ENCODE results near the gene MYO16.

Gene MYO16

GRCh38 chr13:108734676-108735075, 105.3 kb downstream of the MYO16 start:
- no peak for DNase-seq
- Histone ChIP-seq H3K18ac (ENCODE audit: low read depth in 1 of 2, low read length in 2 of 2) (no peak overlapping the region), H2BK15ac (ENCODE audit: low read depth, poor library complexity, severe bottlenecking) (no peak overlapping the region), H2AK5ac (ENCODE audit: low read length, severe bottlenecking) (no peak overlapping the region), H3K9me3 (ENCODE audit: control insufficient read depth, low read length) (no peaks in the 10 kb centered on the region), H2BK5ac (ENCODE audit: low read depth, low read length, poor library complexity, severe bottlenecking) (no peak overlapping the region), H3K4ac (ENCODE audit: low read depth in 1 of 2, low read length in 2 of 2) (no peak overlapping the region), H2BK120ac (ENCODE audit: low read depth, low read length) (no peak overlapping the region), H3K14ac (ENCODE audit: low read length in 2 of 2) (no peak overlapping the region), H3K9ac (ENCODE audit: low read length) (no peak overlapping the region), H3K36me3 (ENCODE audit: control insufficient read depth in 1 of 2, insufficient read depth in 2 of 2, low read depth in 1 of 2, low read length in 2 of 2) (no peaks in the 10 kb centered on the region), H4K91ac (ENCODE audit: low read length) (no peak overlapping the region), H4K8ac (ENCODE audit: low read length) (no peak overlapping the region), H2BK12ac (ENCODE audit: low read length in 2 of 2) (no peak overlapping the region), H3K27ac (ENCODE audit: low read length, poor library complexity, severe bottlenecking) (no peak overlapping the region), H3K4me3 (ENCODE audit: insufficient read depth in 1 of 2, low read depth in 1 of 2, low read length in 2 of 2) (no peak overlapping the region), H3K23ac (ENCODE audit: low read length in 2 of 2) (no peak overlapping the region), H3K27me3 (ENCODE audit: control insufficient read depth in 1 of 2, insufficient read depth in 1 of 2, low read length in 2 of 2) (no peaks in the 10 kb centered on the region), H3K4me2 (ENCODE audit: low read length, poor library complexity, severe bottlenecking) (no peak overlapping the region), H2AFZ (ENCODE audit: low read depth, low read length) (no peak overlapping the region), H3K79me1 (replicated peaks; ENCODE audit: low read length, poor library complexity, severe bottlenecking) (no peaks in the 10 kb centered on the region), H3K4me1 (ENCODE audit: control insufficient read depth, insufficient read depth, low read depth, low read length) (no peaks in the 10 kb centered on the region)
- 57% methylated on average over 4 of the region's 4 CpGs for WGBS

- 88% methylated on average over 4 of the region's 5 CpGs for WGBS
- no peak overlapping the region for H2BK120ac ChIP-seq (ENCODE audit: low read depth, low read length)
Observed at GRCh38 chr13:108741930-108742329, 112.5 kb downstream of the MYO16 start.

GRCh38 chr13:108742701-108743451, 113.5 kb downstream of the MYO16 start:
- Histone ChIP-seq H3K27ac (ENCODE audit: low read length, poor library complexity, severe bottlenecking) (no peak overlapping the region), H4K91ac (ENCODE audit: low read length) (no peak overlapping the region), H3K4ac (ENCODE audit: low read depth in 1 of 2, low read length in 2 of 2) (no peak overlapping the region), H3K23ac (ENCODE audit: low read length in 2 of 2) (no peak overlapping the region), H2BK12ac (ENCODE audit: low read length in 2 of 2) (no peak overlapping the region), H3K27me3 (ENCODE audit: control insufficient read depth in 1 of 2, insufficient read depth in 1 of 2, low read length in 2 of 2) (no peaks in the 10 kb centered on the region), H3K18ac (ENCODE audit: low read depth in 1 of 2, low read length in 2 of 2) (no peak overlapping the region), H3K4me1 (ENCODE audit: control insufficient read depth, insufficient read depth, low read depth, low read length) (no peaks in the 10 kb centered on the region), H3K9me3 (ENCODE audit: control insufficient read depth, low read length) (no peaks in the 10 kb centered on the region), H3K79me1 (replicated peaks; ENCODE audit: low read length, poor library complexity, severe bottlenecking) (no peaks in the 10 kb centered on the region), H3K36me3 (ENCODE audit: control insufficient read depth in 1 of 2, insufficient read depth in 2 of 2, low read depth in 1 of 2, low read length in 2 of 2) (no peaks in the 10 kb centered on the region), H3K9ac (ENCODE audit: low read length) (no peak overlapping the region), H2BK5ac (ENCODE audit: low read depth, low read length, poor library complexity, severe bottlenecking) (no peak overlapping the region), H3K14ac (ENCODE audit: low read length in 2 of 2) (no peak overlapping the region), H2AFZ (ENCODE audit: low read depth, low read length) (no peak overlapping the region), H2BK15ac (ENCODE audit: low read depth, poor library complexity, severe bottlenecking) (no peak overlapping the region), H2BK120ac (ENCODE audit: low read depth, low read length) (no peak overlapping the region), H4K8ac (ENCODE audit: low read length) (no peak overlapping the region), H2AK5ac (ENCODE audit: low read length, severe bottlenecking) (no peak overlapping the region), H3K4me3 (ENCODE audit: insufficient read depth in 1 of 2, low read depth in 1 of 2, low read length in 2 of 2) (no peak overlapping the region), H3K4me2 (ENCODE audit: low read length, poor library complexity, severe bottlenecking) (no peak overlapping the region)
- no peak for DNase-seq
- 89% methylated on average over 2 of the region's 2 CpGs for WGBS

More at GRCh38 chr13:108741930-108742329, 112.5 kb downstream of the MYO16 start:
- H3K27me3 ChIP-seq (ENCODE audit: control insufficient read depth in 1 of 2, insufficient read depth in 1 of 2, low read length in 2 of 2) = no peaks in the 10 kb centered on the region
- no peak overlapping the region for H2BK5ac ChIP-seq (ENCODE audit: low read depth, low read length, poor library complexity, severe bottlenecking)
- no peaks in the 10 kb centered on the region for H3K36me3 ChIP-seq (ENCODE audit: control insufficient read depth in 1 of 2, insufficient read depth in 2 of 2, low read depth in 1 of 2, low read length in 2 of 2)
- H3K4ac ChIP-seq (ENCODE audit: low read depth in 1 of 2, low read length in 2 of 2) = no peak overlapping the region
- no peak overlapping the region for H3K4me3 ChIP-seq (ENCODE audit: insufficient read depth in 1 of 2, low read depth in 1 of 2, low read length in 2 of 2)
- no peak overlapping the region for H4K91ac ChIP-seq (ENCODE audit: low read length)
- DNase-seq = no peak
- no peak overlapping the region for H4K8ac ChIP-seq (ENCODE audit: low read length)
- no peaks in the 10 kb centered on the region for H3K9me3 ChIP-seq (ENCODE audit: control insufficient read depth, low read length)
- H3K9ac ChIP-seq (ENCODE audit: low read length) = no peak overlapping the region
- no peak overlapping the region for H3K14ac ChIP-seq (ENCODE audit: low read length in 2 of 2)
- no peaks in the 10 kb centered on the region for H3K79me1 ChIP-seq (replicated peaks; ENCODE audit: low read length, poor library complexity, severe bottlenecking)
- no peak overlapping the region for H3K23ac ChIP-seq (ENCODE audit: low read length in 2 of 2)
- H3K27ac ChIP-seq (ENCODE audit: low read length, poor library complexity, severe bottlenecking) = no peak overlapping the region
- H2BK12ac ChIP-seq (ENCODE audit: low read length in 2 of 2) = no peak overlapping the region
- no peak overlapping the region for H2AFZ ChIP-seq (ENCODE audit: low read depth, low read length)
- H3K4me1 ChIP-seq (ENCODE audit: control insufficient read depth, insufficient read depth, low read depth, low read length) = no peaks in the 10 kb centered on the region
- H2AK5ac ChIP-seq (ENCODE audit: low read length, severe bottlenecking) = no peak overlapping the region
- H2BK15ac ChIP-seq (ENCODE audit: low read depth, poor library complexity, severe bottlenecking) = no peak overlapping the region
- H3K4me2 ChIP-seq (ENCODE audit: low read length, poor library complexity, severe bottlenecking) = no peak overlapping the region
- no peak overlapping the region for H3K18ac ChIP-seq (ENCODE audit: low read depth in 1 of 2, low read length in 2 of 2)

- Histone ChIP-seq H3K9me3 (ENCODE audit: control insufficient read depth, low read length) (no peaks in the 10 kb centered on the region), H3K4me1 (ENCODE audit: control insufficient read depth, insufficient read depth, low read depth, low read length) (no peaks in the 10 kb centered on the region), H2AK5ac (ENCODE audit: low read length, severe bottlenecking) (no peak overlapping the region), H3K4me2 (ENCODE audit: low read length, poor library complexity, severe bottlenecking) (no peak overlapping the region), H3K27me3 (ENCODE audit: control insufficient read depth in 1 of 2, insufficient read depth in 1 of 2, low read length in 2 of 2) (no peaks in the 10 kb centered on the region), H3K14ac (ENCODE audit: low read length in 2 of 2) (no peak overlapping the region), H2BK15ac (ENCODE audit: low read depth, poor library complexity, severe bottlenecking) (no peak overlapping the region), H3K23ac (ENCODE audit: low read length in 2 of 2) (no peak overlapping the region), H2AFZ (ENCODE audit: low read depth, low read length) (no peak overlapping the region), H3K79me1 (replicated peaks; ENCODE audit: low read length, poor library complexity, severe bottlenecking) (no peaks in the 10 kb centered on the region), H3K18ac (ENCODE audit: low read depth in 1 of 2, low read length in 2 of 2) (no peak overlapping the region), H2BK120ac (ENCODE audit: low read depth, low read length) (no peak overlapping the region), H3K27ac (ENCODE audit: low read length, poor library complexity, severe bottlenecking) (no peak overlapping the region), H3K9ac (ENCODE audit: low read length) (no peak overlapping the region), H3K36me3 (ENCODE audit: control insufficient read depth in 1 of 2, insufficient read depth in 2 of 2, low read depth in 1 of 2, low read length in 2 of 2) (no peaks in the 10 kb centered on the region), H4K91ac (ENCODE audit: low read length) (no peak overlapping the region), H3K4me3 (ENCODE audit: insufficient read depth in 1 of 2, low read depth in 1 of 2, low read length in 2 of 2) (no peak overlapping the region), H3K4ac (ENCODE audit: low read depth in 1 of 2, low read length in 2 of 2) (no peak overlapping the region), H4K8ac (ENCODE audit: low read length) (peak overlapping the region; percentile 7), H2BK5ac (ENCODE audit: low read depth, low read length, poor library complexity, severe bottlenecking) (no peak overlapping the region), H2BK12ac (ENCODE audit: low read length in 2 of 2) (no peak overlapping the region)
- DNase-seq = no peak
- WGBS = 99% methylated on average over 4 of the region's 4 CpGs
Observed at GRCh38 chr13:108743522-108743921, 114.1 kb downstream of the MYO16 start.
